DOHH2 (cell line): ENCODE results near the gene ISOC2.
"Not testable (repeated sequence)": the region's sequence is repeated elsewhere in the genome, so short reads cannot be mapped to it uniquely, and the experiment has no call there.

ENCODE experiments used
- H3F3A ChIP-seq: fragments of 200-600 bp; sonication (generic), shearing (Covaris generic); 2 replicates; pipeline ENCODE4 v1.6.0; 2016; ENCODE audit warnings: antibody characterized with exemption, mild to moderate bottlenecking; ENCODE audit not compliant: control insufficient read depth, insufficient read depth
- H3K27ac ChIP-seq: fragments of 200-600 bp; sonication (generic); 2 replicates; pipeline ENCODE4 v1.5.1; 2014; ENCODE audit warnings: low read depth, mild to moderate bottlenecking, low read length, moderate library complexity
- H3K27me3 ChIP-seq: fragments of 200-600 bp; sonication (generic); 2 replicates; pipeline ENCODE4 v1.6.1; 2014; ENCODE audit warnings: mild to moderate bottlenecking, low read length, mixed read lengths; ENCODE audit not compliant: control insufficient read depth
- H3K36me3 ChIP-seq: fragments of 200-600 bp; sonication (generic); 2 replicates; pipeline ENCODE4 v1.6.1; 2014; ENCODE audit warnings: mild to moderate bottlenecking, low read length, moderate library complexity, mixed read lengths; ENCODE audit not compliant: control insufficient read depth
- H3K4me1 ChIP-seq: fragments of 200-600 bp; sonication (generic); 2 replicates; pipeline ENCODE4 v1.6.1; 2014; ENCODE audit warnings: mild to moderate bottlenecking, low read length, mixed read lengths; ENCODE audit not compliant: control insufficient read depth
- H3K4me2 ChIP-seq: fragments of 200-600 bp; sonication (generic); 2 replicates; pipeline ENCODE4 v1.6.0; 2014; ENCODE audit warnings: mild to moderate bottlenecking, low read length, moderate library complexity
- H3K4me3 ChIP-seq: fragments of 200-600 bp; sonication (generic); 2 replicates; pipeline ENCODE4 v1.5.1; 2014; ENCODE audit warnings: mild to moderate bottlenecking, low read length, mixed read lengths
- H3K79me2 ChIP-seq: fragments of 200-600 bp; sonication (generic); 2 replicates; pipeline ENCODE4 v1.6.1; 2014; ENCODE audit warnings: mild to moderate bottlenecking, low read length, mixed read lengths; ENCODE audit not compliant: control insufficient read depth
- H3K9me2 ChIP-seq: fragments of 200-600 bp; sonication (generic); replicated peaks from 2 replicates; pipeline ENCODE4 v1.6.1; 2014; ENCODE audit warnings: mild to moderate bottlenecking, low read length, mixed read lengths; ENCODE audit not compliant: control insufficient read depth
- H3K9me3 ChIP-seq: fragments of 200-600 bp; sonication (generic); 2 replicates; pipeline ENCODE4 v1.6.1; 2014; ENCODE audit warnings: antibody characterized with exemption, low read length, mixed read lengths; ENCODE audit not compliant: control insufficient read depth, insufficient read depth
- H4K20me1 ChIP-seq: fragments of 200-600 bp; sonication (generic); 2 replicates; pipeline ENCODE4 v1.6.0; 2014; ENCODE audit warnings: low read depth, mild to moderate bottlenecking, antibody characterized with exemption, low read length, moderate library complexity; ENCODE audit not compliant: control insufficient read depth, insufficient read depth
- CTCF ChIP-seq: fragments of 200-600 bp; sonication (generic); IDR thresholded peaks from one replicate; pipeline ENCODE4 v1.5.1; 2014; ENCODE audit warnings: antibody characterized with exemption, mild to moderate bottlenecking, low read depth, low read length; ENCODE audit not compliant: poor library complexity, severe bottlenecking
- EZH2phosphoT487 ChIP-seq: fragments of 200-600 bp; sonication (generic); IDR thresholded peaks from 2 replicates; pipeline ENCODE4 v1.6.1; 2017; ENCODE audit warnings: borderline replicate concordance, mild to moderate bottlenecking, antibody characterized with exemption, low read length, moderate library complexity, mixed read lengths

Gene ISOC2

DNA sequence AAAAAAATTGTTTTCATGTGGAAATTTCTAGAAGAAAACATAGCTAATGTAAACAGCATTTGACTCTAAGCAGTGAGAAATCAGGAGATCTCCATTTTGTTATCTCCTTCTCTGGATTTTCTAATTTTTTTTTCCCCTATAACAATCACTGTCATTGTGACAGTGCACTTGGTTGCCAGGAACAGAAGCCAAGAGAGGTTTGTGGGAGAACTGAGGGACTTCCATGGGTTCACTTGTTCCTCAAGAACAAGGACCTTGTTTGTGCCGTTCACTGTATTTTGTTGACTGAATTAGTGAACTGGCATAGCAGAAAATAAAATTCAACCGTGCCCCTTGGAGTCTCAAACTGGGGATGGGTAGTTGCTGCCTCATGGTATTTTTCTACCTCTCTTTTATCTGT lies 35.4 kb downstream of the ISOC2 start:
- Histone ChIP-seq H3K4me3 (no peak overlapping the region), H3K36me3 (no peaks in the 10 kb centered on the region), H3K9me3 (no peaks in the 10 kb centered on the region), H3K79me2 (no peaks in the 10 kb centered on the region), H3K27ac (no peak overlapping the region), H4K20me1 (no peaks in the 10 kb centered on the region), H3K9me2 (no peaks in the 10 kb centered on the region), H3K4me2 (no peak overlapping the region), H3K4me1 (peaks cover 3% of the 10 kb centered on the region; the same call in 1 of the 2 replicates), H3K27me3 (no peaks in the 10 kb centered on the region; the same call in 1 of the 2 replicates), H3F3A (no peaks in the 10 kb centered on the region)
- TF ChIP-seq EZH2phosphoT487: no peak
- TF ChIP-seq CTCF: no peak

GRCh38 chr19:55424518-55424917 lies 36.9 kb downstream of the ISOC2 start:
- Histone ChIP-seq H3K9me3 (0 out of 2 replicates have a peak, but pooled peaks cover 6% of the 10 kb centered on the region), H3K36me3 (no peaks in the 10 kb centered on the region), H3K79me2 (no peaks in the 10 kb centered on the region), H3K9me2 (no peaks in the 10 kb centered on the region), H3K4me1 (peaks cover 3% of the 10 kb centered on the region; the same call in 1 of the 2 replicates), H3F3A (no peaks in the 10 kb centered on the region), H3K4me3 (no peak overlapping the region), H3K27me3 (peaks cover 3% of the 10 kb centered on the region; the same call in 1 of the 2 replicates), H3K27ac (no peak overlapping the region), H3K4me2 (no peak overlapping the region), H4K20me1 (no peaks in the 10 kb centered on the region)
- TF ChIP-seq CTCF (no peak), EZH2phosphoT487 (no peak)

- Histone ChIP-seq H3K4me2 (no peak overlapping the region), H3K4me3 (no peak overlapping the region), H3K9me3 (0 out of 2 replicates have a peak, but pooled peaks cover 6% of the 10 kb centered on the region), H3K36me3 (no peaks in the 10 kb centered on the region), H3K9me2 (no peaks in the 10 kb centered on the region), H4K20me1 (no peaks in the 10 kb centered on the region), H3K27ac (no peak overlapping the region), H3F3A (no peaks in the 10 kb centered on the region), H3K79me2 (no peaks in the 10 kb centered on the region), H3K4me1 (peaks cover 3% of the 10 kb centered on the region), H3K27me3 (peaks cover 3% of the 10 kb centered on the region; the same call in 1 of the 2 replicates)
- TF ChIP-seq CTCF: no peak
- no peak for TF ChIP-seq EZH2phosphoT487
Measured at GRCh38 chr19:55423225-55424005, 38.0 kb downstream of the ISOC2 start.

DNA sequence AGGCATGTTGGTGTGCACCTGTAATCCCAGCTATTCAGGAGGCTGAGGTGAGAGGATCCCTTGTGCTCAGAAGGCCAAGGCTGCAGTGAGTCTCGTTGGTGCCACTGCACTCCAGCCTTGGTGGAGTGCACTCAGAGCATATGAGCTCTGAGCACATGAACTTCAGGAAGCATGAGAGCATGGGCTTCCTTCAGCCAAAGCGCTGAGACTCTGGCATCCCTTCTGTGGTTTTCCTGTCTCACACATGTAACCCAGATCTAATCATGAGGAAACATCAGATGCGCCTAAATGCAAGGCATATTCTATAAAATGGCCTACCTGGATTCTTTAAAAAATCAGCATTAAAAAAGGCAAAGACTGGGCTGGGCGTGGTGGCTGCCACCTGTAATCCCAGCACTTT lies 40.2 kb downstream of the ISOC2 start:
- not testable (repeated sequence) for H3F3A ChIP-seq, H3K36me3 ChIP-seq, H3K27ac ChIP-seq, H3K4me3 ChIP-seq, H3K4me2 ChIP-seq, H3K79me2 ChIP-seq, H3K9me3 ChIP-seq, H3K27me3 ChIP-seq, H4K20me1 ChIP-seq, H3K9me2 ChIP-seq, H3K4me1 ChIP-seq
